ENCODE data around the gene ATP6AP2. TPM values are rescaled to one million over a fixed set of nuclear protein-coding genes. Genes with fewer than 3 reads are reported as not detected.

ATP6AP2 gene
- total and polyA plus RNA-seq, 2 of the 13 experiments (the other 11 are each of a cell fraction or from before 2014, with no cell fraction given) = 55.6 to 108 TPM

DNA sequence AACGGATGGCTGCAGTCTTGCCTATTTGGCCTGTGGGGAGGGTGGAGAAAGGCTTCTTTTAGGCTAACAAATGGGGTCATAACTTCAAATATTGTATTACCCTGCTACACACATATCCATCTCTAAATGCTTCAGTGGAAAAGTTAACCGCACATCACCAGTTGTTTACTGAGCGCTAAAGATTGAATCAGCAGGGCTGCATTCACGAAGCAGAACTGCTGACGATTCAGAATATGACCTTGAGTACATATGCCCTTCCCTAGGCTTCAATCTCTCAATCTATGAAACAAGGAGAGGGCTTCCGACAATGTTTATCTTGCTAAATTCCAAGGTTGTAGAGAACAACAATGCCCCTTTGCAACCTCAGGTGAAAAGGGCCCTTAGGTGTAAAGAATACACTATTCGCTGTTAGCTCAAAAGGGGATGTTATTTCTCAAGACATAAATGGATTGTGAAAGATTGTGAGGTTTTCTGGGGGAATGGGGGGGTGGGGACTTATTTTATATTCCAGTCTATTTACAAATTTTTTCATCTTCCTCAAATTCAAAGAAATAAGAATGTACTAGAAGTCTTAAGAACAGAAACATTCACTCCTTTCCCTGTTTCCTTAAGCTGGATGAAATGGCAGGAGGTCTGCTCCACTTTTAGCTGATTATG is 2.6 kb upstream of the ATP6AP2 start (continued):
- TF ChIP-seq, protein P1, sequence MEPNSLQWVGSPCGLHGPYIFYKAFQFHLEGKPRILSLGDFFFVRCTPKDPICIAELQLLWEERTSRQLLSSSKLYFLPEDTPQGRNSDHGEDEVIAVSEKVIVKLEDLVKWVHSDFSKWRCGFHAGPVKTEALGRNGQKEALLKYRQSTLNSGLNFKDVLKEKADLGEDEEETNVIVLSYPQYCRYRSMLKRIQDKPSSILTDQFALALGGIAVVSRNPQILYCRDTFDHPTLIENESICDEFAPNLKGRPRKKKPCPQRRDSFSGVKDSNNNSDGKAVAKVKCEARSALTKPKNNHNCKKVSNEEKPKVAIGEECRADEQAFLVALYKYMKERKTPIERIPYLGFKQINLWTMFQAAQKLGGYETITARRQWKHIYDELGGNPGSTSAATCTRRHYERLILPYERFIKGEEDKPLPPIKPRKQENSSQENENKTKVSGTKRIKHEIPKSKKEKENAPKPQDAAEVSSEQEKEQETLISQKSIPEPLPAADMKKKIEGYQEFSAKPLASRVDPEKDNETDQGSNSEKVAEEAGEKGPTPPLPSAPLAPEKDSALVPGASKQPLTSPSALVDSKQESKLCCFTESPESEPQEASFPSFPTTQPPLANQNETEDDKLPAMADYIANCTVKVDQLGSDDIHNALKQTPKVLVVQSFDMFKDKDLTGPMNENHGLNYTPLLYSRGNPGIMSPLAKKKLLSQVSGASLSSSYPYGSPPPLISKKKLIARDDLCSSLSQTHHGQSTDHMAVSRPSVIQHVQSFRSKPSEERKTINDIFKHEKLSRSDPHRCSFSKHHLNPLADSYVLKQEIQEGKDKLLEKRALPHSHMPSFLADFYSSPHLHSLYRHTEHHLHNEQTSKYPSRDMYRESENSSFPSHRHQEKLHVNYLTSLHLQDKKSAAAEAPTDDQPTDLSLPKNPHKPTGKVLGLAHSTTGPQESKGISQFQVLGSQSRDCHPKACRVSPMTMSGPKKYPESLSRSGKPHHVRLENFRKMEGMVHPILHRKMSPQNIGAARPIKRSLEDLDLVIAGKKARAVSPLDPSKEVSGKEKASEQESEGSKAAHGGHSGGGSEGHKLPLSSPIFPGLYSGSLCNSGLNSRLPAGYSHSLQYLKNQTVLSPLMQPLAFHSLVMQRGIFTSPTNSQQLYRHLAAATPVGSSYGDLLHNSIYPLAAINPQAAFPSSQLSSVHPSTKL (CRISPR knock-in tag; IDR thresholded peaks at IDR 0.05) = 0 out of 2 replicates have a peak, but pooled peaks have one; percentile 39
- TF ChIP-seq KMT2A (CRISPR knock-in tag; IDR thresholded peaks at IDR 0.05) (no peak), SMC3 (IDR thresholded peaks at IDR 0.05; ENCODE audit: low read length) (no peak), ZNF550 (CRISPR knock-in tag; IDR thresholded peaks at IDR 0.05; ENCODE audit: borderline replicate concordance) (no peak), MAFK (conservative IDR thresholded peaks at IDR 0.05 in 1 of 2, IDR thresholded peaks at IDR 0.05 in 1 of 2; ENCODE audit: low read length in 2 of 2) (peak; percentile 86 to 87), POGK (CRISPR knock-in tag; conservative IDR thresholded peaks at IDR 0.05) (no peak), ZNF124 (CRISPR knock-in tag; IDR thresholded peaks at IDR 0.05) (no peak), SOX13 (IDR thresholded peaks at IDR 0.05) (no peak), SOX13 (CRISPR knock-in tag; conservative IDR thresholded peaks at IDR 0.05 in 1 of 2, IDR thresholded peaks at IDR 0.05 in 1 of 2) (peak in 1 of 2 experiments; percentile 48; a peak in 1 of 4 replicates), CREB3 (CRISPR knock-in tag; IDR thresholded peaks at IDR 0.05) (no peak), FOXA1 (IDR thresholded peaks at IDR 0.05) (no peak), FOXA1 (CRISPR knock-in tag; IDR thresholded peaks at IDR 0.05) (0 out of 2 replicates have a peak, but pooled peaks have one; percentile 40)
- TF ChIP-seq, protein P2, sequence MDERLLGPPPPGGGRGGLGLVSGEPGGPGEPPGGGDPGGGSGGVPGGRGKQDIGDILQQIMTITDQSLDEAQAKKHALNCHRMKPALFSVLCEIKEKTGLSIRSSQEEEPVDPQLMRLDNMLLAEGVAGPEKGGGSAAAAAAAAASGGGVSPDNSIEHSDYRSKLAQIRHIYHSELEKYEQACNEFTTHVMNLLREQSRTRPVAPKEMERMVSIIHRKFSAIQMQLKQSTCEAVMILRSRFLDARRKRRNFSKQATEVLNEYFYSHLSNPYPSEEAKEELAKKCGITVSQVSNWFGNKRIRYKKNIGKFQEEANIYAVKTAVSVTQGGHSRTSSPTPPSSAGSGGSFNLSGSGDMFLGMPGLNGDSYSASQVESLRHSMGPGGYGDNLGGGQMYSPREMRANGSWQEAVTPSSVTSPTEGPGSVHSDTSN (CRISPR knock-in tag; IDR thresholded peaks at IDR 0.05) = no peak
